GM19468 (cell line): ENCODE measurements around the gene FYN.
A peak's percentile ranks its signal among the peaks of the same experiment; 100 is the strongest.
"Not testable (repeated sequence)": the region's sequence is repeated elsewhere in the genome, so short reads cannot be mapped to it uniquely, and the experiment has no call there.

ENCODE experiments used
- ATAC-seq: cut with Tn5 transposase; IDR thresholded peaks from one replicate; pipeline ENCODE4 v1.9.1; 2021; ENCODE audit warnings: mild to moderate bottlenecking, moderate library complexity, moderate number of reproducible peaks; ENCODE audit not compliant: unreplicated experiment; ENCODE audit errors: extremely low read depth

Gene FYN

GRCh38 chr6:111873178-111874024, at the start of gene FYN:
Gene FYN, minus strand, starts transcription at chr6:111873452. Its CDS starts 153,401 bp downstream, at chr6:111720051.
- ATAC-seq, result peak; percentile 99

DNA sequence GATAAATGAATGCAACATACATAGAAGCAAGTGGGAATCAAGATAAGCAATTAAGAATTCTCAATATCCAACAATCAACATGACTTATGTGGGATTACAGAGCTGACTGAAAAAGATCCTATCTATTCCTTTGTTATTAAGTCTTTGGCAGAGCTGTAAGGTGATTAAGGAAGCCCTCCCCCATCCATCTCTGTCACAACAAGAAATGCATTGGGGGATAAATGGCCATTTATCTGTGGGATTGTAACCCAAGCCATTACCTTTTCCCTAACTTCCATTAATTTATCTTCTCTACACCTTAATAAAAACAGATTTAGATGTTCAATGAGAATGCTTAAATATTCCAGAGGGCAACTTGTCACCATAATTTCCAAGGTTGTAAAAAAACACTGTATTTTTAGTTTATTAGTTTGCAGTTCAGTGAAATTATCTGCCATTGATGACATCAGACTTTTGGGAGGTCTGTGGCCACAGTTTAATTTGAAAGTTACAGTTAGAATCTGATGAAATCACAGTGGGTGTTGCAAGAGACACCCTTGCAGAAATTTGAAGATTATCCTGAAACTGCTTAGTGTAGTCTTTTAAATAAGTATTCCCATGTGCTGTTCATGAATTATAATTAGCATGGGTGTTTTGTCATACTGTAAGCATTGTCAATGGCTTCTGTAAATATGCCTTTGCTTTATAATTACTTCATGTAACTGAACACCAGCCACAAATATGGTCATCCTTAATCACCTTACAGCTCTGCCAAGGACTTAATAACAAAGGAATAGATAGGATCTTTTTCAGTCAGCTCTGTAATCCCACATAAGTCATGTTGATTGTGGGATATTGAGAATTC, 49.4 kb upstream of the FYN start:
- no peak for ATAC-seq

DNA sequence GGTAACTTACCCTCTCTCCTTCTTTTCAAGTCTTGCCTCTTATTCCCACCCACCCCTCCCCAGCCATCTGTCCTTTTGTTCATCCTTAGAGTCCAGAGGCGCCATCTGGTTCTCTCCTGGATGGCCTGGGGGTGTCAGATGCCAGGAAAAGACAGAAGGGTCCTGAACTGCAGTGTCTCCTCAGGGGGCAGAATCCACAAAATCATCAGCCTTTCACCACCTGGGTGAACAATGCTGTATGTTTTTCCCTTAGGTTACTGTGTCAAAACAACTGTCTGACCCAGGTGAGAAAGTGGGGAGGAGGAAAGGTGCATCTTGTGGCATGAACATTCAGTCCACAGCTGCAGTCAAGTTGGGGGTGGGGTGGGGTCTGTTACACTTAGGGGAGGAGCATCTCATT, 47.9 kb upstream of the FYN start:
- ATAC-seq, result no peak

DNA sequence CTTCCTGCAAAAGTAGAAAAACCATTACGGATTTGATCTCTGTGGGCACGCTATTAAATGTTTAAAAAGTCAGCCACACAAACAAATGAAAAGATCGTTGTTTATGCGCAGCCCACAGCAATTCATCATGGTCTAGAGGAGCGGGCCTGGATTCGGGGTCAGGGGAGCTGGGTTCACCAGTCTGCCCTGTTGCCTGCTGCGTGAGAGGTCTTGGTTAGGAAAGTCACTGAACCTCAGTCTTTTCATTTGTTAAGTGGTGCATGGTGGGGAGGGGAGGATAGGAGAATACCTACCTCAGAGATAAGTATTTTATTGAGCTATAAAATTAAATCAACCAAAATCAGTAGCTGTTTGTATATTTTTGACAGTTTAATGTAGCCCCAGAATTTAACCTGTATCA, 47.3 kb upstream of the FYN start:
- no peak for ATAC-seq

- no peak for ATAC-seq
These were observed 45.6 kb upstream of the FYN start for GRCh38 chr6:111918825-111919224.

- no peak for ATAC-seq
These were observed 43.5 kb upstream of the FYN start for GRCh38 chr6:111916747-111917146.

DNA sequence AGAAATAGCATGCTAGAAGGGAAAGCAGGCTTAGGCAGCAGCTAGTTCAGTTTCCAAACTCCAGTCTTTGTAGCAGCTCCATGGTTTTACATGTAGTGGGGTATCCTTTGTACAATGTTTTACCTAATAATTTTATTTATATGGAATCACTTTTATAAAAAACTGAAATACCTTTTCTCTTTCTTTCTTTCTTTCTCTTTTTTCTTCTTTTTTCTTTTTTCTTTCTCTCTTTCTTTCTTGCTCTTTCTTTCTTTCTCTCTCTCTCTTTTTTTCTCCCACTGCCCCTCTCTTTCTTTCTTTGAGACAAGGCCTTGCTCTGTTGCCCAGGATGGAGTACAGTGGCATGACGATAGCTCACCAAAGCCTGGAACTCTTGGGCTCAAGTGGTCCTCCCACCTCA, 41.4 kb upstream of the FYN start:
- ATAC-seq, result no peak

DNA sequence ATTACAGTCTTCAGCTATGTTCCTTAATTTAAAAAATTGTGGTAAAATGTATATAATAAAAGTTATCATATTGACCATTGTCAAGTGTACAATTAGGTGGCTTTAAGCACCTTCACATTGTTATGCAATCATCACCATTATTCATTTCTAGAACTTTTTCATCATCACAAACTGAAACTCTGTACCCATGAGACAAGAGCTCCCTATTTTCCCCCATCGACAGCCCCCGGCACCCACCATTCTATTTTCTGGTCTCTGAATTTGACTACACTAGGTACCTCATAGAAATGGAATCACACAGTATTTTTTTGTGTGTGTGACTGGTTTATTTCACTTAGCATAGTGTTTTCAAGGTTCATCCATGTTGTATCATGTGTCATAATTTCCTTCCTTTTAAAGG, 39.7 kb upstream of the FYN start:
- no peak for ATAC-seq

- no peak for ATAC-seq
These were observed 38.2 kb upstream of the FYN start for GRCh38 chr6:111911428-111911827.

DNA sequence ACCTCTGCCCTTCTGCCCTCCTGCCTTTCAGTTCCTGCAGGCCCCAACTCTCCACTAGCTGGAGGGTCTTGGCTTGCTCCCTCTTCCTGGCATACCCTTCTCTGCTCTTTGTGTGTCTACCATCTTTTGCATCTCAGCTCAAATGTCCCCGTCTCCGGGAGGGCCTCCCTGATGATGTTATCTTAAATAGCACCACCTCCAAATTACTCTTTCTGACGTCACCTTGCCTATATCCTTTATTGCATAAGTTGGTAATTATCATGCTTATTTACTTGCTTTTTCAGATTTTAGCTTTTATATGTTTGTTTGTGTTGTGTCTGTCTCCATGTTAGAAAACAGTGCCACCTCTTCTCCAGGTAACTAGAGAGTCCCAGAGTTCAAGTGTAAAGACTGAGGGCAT, 36.0 kb upstream of the FYN start:
- no peak for ATAC-seq

DNA sequence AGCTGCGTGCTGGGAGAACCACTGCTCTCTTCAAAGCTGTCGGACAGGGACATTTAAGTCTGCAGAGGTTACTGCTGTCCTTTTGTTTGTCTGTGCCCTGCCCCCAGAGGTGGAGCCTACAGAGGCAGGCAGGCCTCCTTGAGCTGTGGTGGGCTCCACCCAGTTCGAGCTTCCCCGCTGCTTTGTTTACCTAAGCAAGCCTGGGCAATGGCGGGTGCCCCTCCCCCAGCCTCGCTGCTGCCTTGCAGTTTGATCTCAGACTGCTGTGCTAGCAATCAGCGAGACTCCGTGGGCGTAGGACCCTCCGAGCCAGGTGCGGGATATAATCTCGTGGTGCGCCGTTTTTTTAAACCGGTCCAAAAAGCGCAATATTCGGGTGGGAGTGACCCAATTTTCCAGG, 35.1 kb upstream of the FYN start:
- ATAC-seq, result not testable (repeated sequence)

GRCh38 chr6:111900735-111901134, 27.5 kb upstream of the FYN start:
- no peak for ATAC-seq

DNA sequence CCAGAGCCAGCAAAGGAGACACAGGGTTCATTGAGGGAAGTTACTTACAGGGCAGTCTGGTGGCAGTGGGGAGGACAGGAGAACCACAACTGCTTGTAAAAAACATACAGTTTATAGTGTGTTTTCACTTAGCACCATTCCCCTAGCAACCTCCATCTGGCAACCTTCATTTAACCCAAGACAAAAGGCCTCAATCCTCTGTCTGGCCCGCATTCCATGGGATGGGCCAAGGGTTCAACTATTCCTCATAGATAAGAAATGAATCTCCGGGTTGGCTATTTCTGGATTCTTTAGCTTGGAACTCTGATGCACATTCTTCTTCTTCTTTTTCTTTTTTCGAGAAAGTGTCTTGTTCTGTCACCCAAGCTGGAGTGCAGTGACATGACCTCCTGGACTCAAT, 26.3 kb upstream of the FYN start:
- ATAC-seq, result no peak

DNA sequence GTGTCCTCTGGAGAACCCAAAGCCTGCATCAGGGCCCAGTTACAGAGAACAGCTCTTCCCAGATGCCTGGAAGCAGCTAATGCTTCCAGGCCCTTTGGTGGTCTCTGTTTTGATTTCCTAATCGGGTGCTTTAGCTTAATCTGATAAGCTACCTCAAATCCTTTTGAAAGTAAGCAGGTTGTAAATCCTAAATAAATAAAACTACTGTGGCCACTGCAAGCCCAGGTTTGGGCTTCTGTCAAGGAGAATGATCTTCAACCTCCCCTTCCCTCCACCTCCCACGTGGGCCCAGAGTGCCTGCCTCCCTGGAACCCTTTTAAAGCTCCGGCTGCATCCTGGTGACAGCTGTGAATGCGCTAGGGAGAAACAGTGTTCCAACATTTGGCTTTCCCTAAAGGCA, 25.2 kb upstream of the FYN start:
- ATAC-seq, result no peak

GRCh38 chr6:111894951-111895350, 21.7 kb upstream of the FYN start:
- ATAC-seq, result no peak

- no peak for ATAC-seq
These were observed 21.0 kb upstream of the FYN start for GRCh38 chr6:111894272-111894671.

- no peak for ATAC-seq
These were observed 19.2 kb upstream of the FYN start for GRCh38 chr6:111892431-111892830.

- no peak for ATAC-seq
These were observed 17.7 kb upstream of the FYN start for GRCh38 chr6:111890988-111891387.

- no peak for ATAC-seq
These were observed 15.9 kb upstream of the FYN start for GRCh38 chr6:111888928-111889695.

GRCh38 chr6:111886793-111887192, 13.5 kb upstream of the FYN start:
- ATAC-seq, result not testable (repeated sequence)
